GM12878 (cell line): ENCODE data around the gene MCC. TPM values are rescaled to one million over a fixed set of nuclear protein-coding genes. Genes with fewer than 3 reads are reported as not detected.

Experiments
- E2F8 ChIP-seq: fragments of 450-650 bp; IDR thresholded peaks from 2 replicates; pipeline ENCODE4 v1.6.1; 2018; ENCODE audit warnings: mild to moderate bottlenecking, low read depth, moderate library complexity; ENCODE audit not compliant: partially characterized antibody
- NFYB ChIP-seq: IDR thresholded peaks from 2 replicates; pipeline ENCODE4 v1.6.1; 2011; ENCODE audit warnings: low read depth, mild to moderate bottlenecking, low read length, improper control_type of control experiment, moderate library complexity; ENCODE audit not compliant: insufficient read depth
- REST ChIP-seq: IDR thresholded peaks from 2 replicates; pipeline ENCODE4 v1.6.1; 2012; ENCODE audit warnings: mild to moderate bottlenecking, low read depth, low read length
- TAF1 ChIP-seq: IDR thresholded peaks from 2 replicates; pipeline ENCODE4 v1.6.1; 2011; ENCODE audit warnings: mild to moderate bottlenecking, low read depth, low read length, borderline replicate concordance
- polyA plus RNA-seq, 11 experiments: library from polyadenylated mRNA; depleted of rRNA in 4 of 11; unstranded in 6 of 11; stranded (reverse) in 5 of 11; fragments of >200 nt; fragmentation: Nextera tagmentation in 4 of 11; fragmentation: Illumina TruSeq in 1 of 11; extraction: Ambion mirVana in 4 of 11; extraction: Trizol in 1 of 11; gene quantifications; 1 replicate in 1 of 11; 2 replicates in 10 of 11; pipeline versions ENCODE4 v1.2.1 to v1.2.3, GENCODE V29; 2011 to 2016; ENCODE audit warnings: inconsistent platforms in 2 of 11, missing spikeins in 2 of 11, low read depth in 1 of 11
- total RNA-seq, 4 experiments: library from RNA; depleted of rRNA in 3 of 4; stranded (reverse); fragments of >200 nt in 3 of 4; fragmentation: Illumina TruSeq in 1 of 4; extraction: Trizol in 1 of 4; gene quantifications; 2 replicates each; pipeline versions ENCODE4 v1.2.1 to v1.2.3, GENCODE V29; 2013 to 2021
- TF ChIP-seq, protein P1 (sequence below), 3 experiments: IDR thresholded peaks in 2 of 3; conservative IDR thresholded peaks in 1 of 3; 2 replicates each; pipeline ENCODE4 v1.5.1; 2011; ENCODE audit warnings: low read depth in 3 of 3, low read length in 3 of 3, mild to moderate bottlenecking in 3 of 3, control low read depth in 2 of 3, moderate library complexity in 2 of 3, inconsistent platforms in 1 of 3, mixed read lengths in 1 of 3; ENCODE audit not compliant: control insufficient read depth in 2 of 3, insufficient read depth in 1 of 3; ENCODE audit errors: extremely low read depth in 1 of 3
- TF ChIP-seq, protein P2 (sequence below): fragments of 450-650 bp; IDR thresholded peaks from 2 replicates; pipeline ENCODE4 v1.6.1; 2017; ENCODE audit warnings: low read depth, mild to moderate bottlenecking, moderate library complexity

Gene MCC
- total and polyA plus RNA-seq, 10 of the 15 experiments (the other 5 are each of a cell fraction or from before 2014, with no cell fraction given): 0.03 to 0.86 (median 0.16) TPM

DNA sequence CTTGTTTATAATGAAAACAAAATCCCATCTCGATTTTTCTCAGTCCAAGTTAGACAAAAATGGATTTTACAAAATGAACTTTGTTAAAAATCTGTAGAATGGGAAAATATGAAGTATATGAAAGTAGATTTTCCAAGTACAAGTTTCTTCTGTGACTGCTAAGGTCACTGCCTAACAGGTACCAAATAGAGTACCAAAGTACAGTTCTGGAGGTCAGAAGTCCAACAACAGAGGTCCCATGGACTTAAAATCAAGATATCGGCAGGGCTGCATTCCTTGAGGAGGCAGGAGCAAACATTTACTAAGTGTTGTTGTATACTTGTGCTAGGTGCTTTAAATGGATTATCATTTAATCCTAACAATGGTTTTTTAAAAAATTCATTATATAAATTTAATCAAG lies 31.2 kb upstream of the MCC start (continued):
- TF ChIP-seq, protein P1, sequence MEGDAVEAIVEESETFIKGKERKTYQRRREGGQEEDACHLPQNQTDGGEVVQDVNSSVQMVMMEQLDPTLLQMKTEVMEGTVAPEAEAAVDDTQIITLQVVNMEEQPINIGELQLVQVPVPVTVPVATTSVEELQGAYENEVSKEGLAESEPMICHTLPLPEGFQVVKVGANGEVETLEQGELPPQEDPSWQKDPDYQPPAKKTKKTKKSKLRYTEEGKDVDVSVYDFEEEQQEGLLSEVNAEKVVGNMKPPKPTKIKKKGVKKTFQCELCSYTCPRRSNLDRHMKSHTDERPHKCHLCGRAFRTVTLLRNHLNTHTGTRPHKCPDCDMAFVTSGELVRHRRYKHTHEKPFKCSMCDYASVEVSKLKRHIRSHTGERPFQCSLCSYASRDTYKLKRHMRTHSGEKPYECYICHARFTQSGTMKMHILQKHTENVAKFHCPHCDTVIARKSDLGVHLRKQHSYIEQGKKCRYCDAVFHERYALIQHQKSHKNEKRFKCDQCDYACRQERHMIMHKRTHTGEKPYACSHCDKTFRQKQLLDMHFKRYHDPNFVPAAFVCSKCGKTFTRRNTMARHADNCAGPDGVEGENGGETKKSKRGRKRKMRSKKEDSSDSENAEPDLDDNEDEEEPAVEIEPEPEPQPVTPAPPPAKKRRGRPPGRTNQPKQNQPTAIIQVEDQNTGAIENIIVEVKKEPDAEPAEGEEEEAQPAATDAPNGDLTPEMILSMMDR (IDR thresholded peaks at IDR 0.05 in 2 of 3, conservative IDR thresholded peaks at IDR 0.05 in 1 of 3; ENCODE audit: control insufficient read depth in 2 of 3, extremely low read depth in 1 of 3, insufficient read depth in 1 of 3, low read depth in 3 of 3, low read length in 3 of 3): no peak
- TF ChIP-seq REST (no peak), E2F8 (no peak), NFYB (no peak), TAF1 (no peak)
- TF ChIP-seq, protein P2, sequence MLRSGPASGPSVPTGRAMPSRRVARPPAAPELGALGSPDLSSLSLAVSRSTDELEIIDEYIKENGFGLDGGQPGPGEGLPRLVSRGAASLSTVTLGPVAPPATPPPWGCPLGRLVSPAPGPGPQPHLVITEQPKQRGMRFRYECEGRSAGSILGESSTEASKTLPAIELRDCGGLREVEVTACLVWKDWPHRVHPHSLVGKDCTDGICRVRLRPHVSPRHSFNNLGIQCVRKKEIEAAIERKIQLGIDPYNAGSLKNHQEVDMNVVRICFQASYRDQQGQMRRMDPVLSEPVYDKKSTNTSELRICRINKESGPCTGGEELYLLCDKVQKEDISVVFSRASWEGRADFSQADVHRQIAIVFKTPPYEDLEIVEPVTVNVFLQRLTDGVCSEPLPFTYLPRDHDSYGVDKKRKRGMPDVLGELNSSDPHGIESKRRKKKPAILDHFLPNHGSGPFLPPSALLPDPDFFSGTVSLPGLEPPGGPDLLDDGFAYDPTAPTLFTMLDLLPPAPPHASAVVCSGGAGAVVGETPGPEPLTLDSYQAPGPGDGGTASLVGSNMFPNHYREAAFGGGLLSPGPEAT: no peak
- TF ChIP-seq, all 136 proteins: peak for 0
